Heart left ventricle (tissue), 16 donors: ENCODE measurements around the gene LHFPL3. TPM values are rescaled to one million over a fixed set of nuclear protein-coding genes. Genes with fewer than 3 reads are reported as not detected.

Experiments used
- ATAC-seq, 4 donors: fragments of 200-7000 bp; cut with Tn5 transposase; one replicate each; pipeline ENCODE4 v1.9.1; 2020 to 2022; ENCODE audit warnings: moderate library complexity in 4 of 4, mild to moderate bottlenecking in 3 of 4, moderate number of reproducible peaks in 1 of 4
- DNase-seq, 5 donors: peaks; one replicate each; pipeline ENCODE4 v3.0.0-alpha.2; 2020
- H3K27ac ChIP-seq, 12 donors: fragments of 200-600 bp; sonication (generic) in 4 of 12; one replicate each; pipeline versions ENCODE4 v1.5.0 to v1.8.0; 2016 to 2022; ENCODE audit warnings: mild to moderate bottlenecking in 2 of 12
- H3K27me3 ChIP-seq, 9 donors: fragments of 200-600 bp; sonication (generic) in 2 of 9; one replicate each; pipeline versions ENCODE4 v1.5.1 to v1.8.0; 2016 to 2022; ENCODE audit warnings: mild to moderate bottlenecking in 3 of 9
- H3K36me3 ChIP-seq, 9 donors: fragments of 200-600 bp; sonication (generic) in 2 of 9; one replicate each; pipeline versions ENCODE4 v1.5.0 to v1.8.0; 2018 to 2022; ENCODE audit warnings: mild to moderate bottlenecking in 2 of 9
- H3K4me1 ChIP-seq, 12 donors: fragments of 200-600 bp; sonication (generic) in 4 of 12; one replicate each; pipeline versions ENCODE4 v1.5.0 to v1.8.0; 2016 to 2022; ENCODE audit warnings: mild to moderate bottlenecking in 3 of 12
- H3K4me3 ChIP-seq, 12 donors: fragments of 200-600 bp; sonication (generic) in 4 of 12; one replicate each; pipeline versions ENCODE4 v1.5.0 to v1.8.0; 2017 to 2022; ENCODE audit warnings: mild to moderate bottlenecking in 9 of 12, moderate library complexity in 4 of 12
- H3K9me3 ChIP-seq, 12 donors: fragments of 200-600 bp; sonication (generic) in 4 of 12; one replicate each; pipeline versions ENCODE4 v1.5.0 to v1.8.0; 2016 to 2022; ENCODE audit warnings: mild to moderate bottlenecking in 1 of 12
- POLR2A ChIP-seq, 2 donors: fragments of 450-650 bp; IDR thresholded peaks; one replicate each; pipeline ENCODE4 v1.6.1; 2017; ENCODE audit warnings: antibody characterized with exemption in 2 of 2, mild to moderate bottlenecking in 2 of 2, moderate library complexity in 2 of 2
- WGBS, 4 donors: extraction: QIAGEN DNeasy Blood & Tissue Kit in 2 of 4; methylation state at CpG; one replicate each; pipeline versions ENCODE4 v1.1.5 to v1.1.7; 2013 to 2018; 5-methylcytosine and 5-hydroxymethylcytosine counted together
- intact Hi-C, 10 donors: fragments of 100-400 bp; cut with DNase I; formaldehyde crosslinking; loops; one replicate each; pipeline versions ENCODE4 v1.11.1 to v1.14.2; 2022
- polyA plus RNA-seq, 2 donors: library from polyadenylated mRNA; stranded (reverse); fragments of 200-250 nt; gene quantifications; one replicate each; pipeline ENCODE4 v1.2.3, GENCODE V29; 2013
- total RNA-seq, 9 donors: library from RNA; depleted of rRNA in 2 of 9; stranded (reverse); fragments of >200 nt in 2 of 9; fragmentation: NEBNext Ultra II Directional in 3 of 9; extraction: Animal tissue kit (Norgen Biotek cat#: 25700) in 3 of 9; gene quantifications; one replicate each; pipeline versions ENCODE4 v1.1.0 to v1.2.4, GENCODE V29; 2016 to 2023
- TF ChIP-seq, protein P1 (sequence below), 12 donors: fragments of 200-600 bp; sonication (generic) in 4 of 12; IDR thresholded peaks; one replicate each; pipeline versions ENCODE4 v1.5.0 to v1.8.0; 2018 to 2022; ENCODE audit warnings: antibody characterized with exemption in 12 of 12, mild to moderate bottlenecking in 5 of 12
- donor health status: ischemic (EF 13 %, LVEDD 7.1; RV severe dilation, severe dysfunction).
- donor health status: healthy with polysubstance abuse.
- donor health status: DM: no; HTN: yes; CAD: no.
- donor health status: DM: no; HTN: no; CAD: no.
- donor health status: ischemic (EF 25% LVEDD 6.9; RV normal size, moderate dysfunction).
- donor health status: ischemic (EF 25% LVEDD 5.7; RV mildly dilated, moderate dysfunction).
- donor health status: healthy.
- donor health status: DM: yes; HTN: yes; CAD: no.
- donor health status: ischemic (EF 35%, LVEDD 5.7; RV mildly dilated, moderate dysfunction).
- donor health status: nonischemic (EF 11% LVEDD 7.7; RV severe dilation, severe dysfunction).
- donor health status: DM: yes; HTN: yes; CAD: no.
- donor health status: PGD.
- donor health status: ischemic (EF 29% LVEDD 5.4; RV normal size, mild dysfunction).
- donor health status: nonischemic (EF 23%, LVEDD 6.1; RV moderate dilation, normal function).

LHFPL3 gene
- total and polyA plus RNA-seq, 11 donors, result not detected

- Histone ChIP-seq H3K27ac (no peak overlapping the region), H3K36me3 (no peaks in the 10 kb centered on the region), H3K4me3 (no peak overlapping the region), H3K4me1 (no peaks in the 10 kb centered on the region), H3K27me3 (peaks cover 0 to 2% (median 0%) of the 10 kb centered on the region in 9 donors), H3K9me3 (peaks cover 0 to 4% (median 0%) of the 10 kb centered on the region in 12 donors)
- WGBS, 4 donors, result 28 to 45% (median 38%) methylated on average over 4 of the region's 4 CpGs
- no peak for ATAC-seq
- DNase-seq, result no peak
- TF ChIP-seq, protein P1, sequence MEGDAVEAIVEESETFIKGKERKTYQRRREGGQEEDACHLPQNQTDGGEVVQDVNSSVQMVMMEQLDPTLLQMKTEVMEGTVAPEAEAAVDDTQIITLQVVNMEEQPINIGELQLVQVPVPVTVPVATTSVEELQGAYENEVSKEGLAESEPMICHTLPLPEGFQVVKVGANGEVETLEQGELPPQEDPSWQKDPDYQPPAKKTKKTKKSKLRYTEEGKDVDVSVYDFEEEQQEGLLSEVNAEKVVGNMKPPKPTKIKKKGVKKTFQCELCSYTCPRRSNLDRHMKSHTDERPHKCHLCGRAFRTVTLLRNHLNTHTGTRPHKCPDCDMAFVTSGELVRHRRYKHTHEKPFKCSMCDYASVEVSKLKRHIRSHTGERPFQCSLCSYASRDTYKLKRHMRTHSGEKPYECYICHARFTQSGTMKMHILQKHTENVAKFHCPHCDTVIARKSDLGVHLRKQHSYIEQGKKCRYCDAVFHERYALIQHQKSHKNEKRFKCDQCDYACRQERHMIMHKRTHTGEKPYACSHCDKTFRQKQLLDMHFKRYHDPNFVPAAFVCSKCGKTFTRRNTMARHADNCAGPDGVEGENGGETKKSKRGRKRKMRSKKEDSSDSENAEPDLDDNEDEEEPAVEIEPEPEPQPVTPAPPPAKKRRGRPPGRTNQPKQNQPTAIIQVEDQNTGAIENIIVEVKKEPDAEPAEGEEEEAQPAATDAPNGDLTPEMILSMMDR (IDR thresholded peaks at IDR 0.05), result no peak
- no peak for TF ChIP-seq POLR2A (IDR thresholded peaks at IDR 0.05)
- intact Hi-C loops, result no loop called here
Observed at GRCh38 chr7:104767826-104768536, 439.6 kb downstream of the LHFPL3 start.

DNA sequence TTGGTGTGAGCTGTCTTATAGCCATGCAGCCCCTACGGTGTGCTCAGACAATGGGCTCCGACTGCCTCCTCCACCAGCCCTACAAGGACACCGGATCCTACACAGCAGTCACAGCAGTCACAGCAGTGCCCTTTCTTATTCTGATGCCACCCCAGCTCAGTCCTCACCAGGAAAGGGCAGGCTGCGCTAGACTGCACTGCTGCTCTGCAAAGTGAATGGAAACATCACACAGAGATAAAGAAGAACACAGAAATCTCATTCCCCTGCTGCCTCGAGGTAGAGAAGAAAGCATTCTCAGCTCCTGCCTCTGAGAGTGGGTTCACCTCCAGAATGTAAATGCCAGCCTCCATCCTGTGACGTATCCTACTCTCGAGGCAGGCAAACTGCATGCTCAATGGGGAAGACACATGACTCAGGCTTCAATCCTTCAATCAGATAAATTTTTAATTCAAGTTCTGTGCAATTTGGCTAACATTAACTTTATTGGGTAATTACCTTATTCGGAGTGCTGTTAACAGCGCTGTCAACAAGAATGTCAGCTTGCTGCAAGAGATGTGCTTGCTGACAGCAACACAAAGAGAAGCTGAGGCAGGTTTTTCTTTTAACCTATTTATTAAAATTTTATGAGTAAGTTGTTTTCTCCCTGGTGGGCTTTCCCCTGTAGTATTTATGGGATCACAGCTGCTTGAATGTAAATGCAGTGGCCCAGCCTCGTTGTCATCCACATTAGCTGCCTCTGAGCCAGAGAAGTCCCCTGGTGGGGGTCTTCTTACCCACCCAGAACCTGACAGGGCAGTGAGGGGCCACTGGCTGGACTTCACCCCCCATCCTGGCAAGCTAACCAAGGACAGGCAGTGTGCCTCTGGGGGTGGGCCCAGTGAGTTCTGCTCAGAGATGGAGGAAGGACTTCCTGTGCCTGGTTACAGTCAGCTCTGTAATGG is 444.3 kb downstream of the LHFPL3 start:
- Histone ChIP-seq H3K27ac (no peak overlapping the region), H3K36me3 (no peaks in the 10 kb centered on the region), H3K9me3 (peaks cover 0 to 4% (median 0%) of the 10 kb centered on the region in 12 donors), H3K27me3 (peaks cover 0 to 2% (median 0%) of the 10 kb centered on the region in 9 donors), H3K4me1 (no peaks in the 10 kb centered on the region), H3K4me3 (no peak overlapping the region)
- ATAC-seq (no peak), DNase-seq (peak in 1 of 5 donors; percentile 28)
- intact Hi-C loops, result no loop called here
- TF ChIP-seq, protein P1 (IDR thresholded peaks at IDR 0.05), result no peak
- no peak for TF ChIP-seq POLR2A (IDR thresholded peaks at IDR 0.05)
- 34 to 40% (median 35%) methylated on average over 10 of the region's 10 CpGs for WGBS, 4 donors

- TF ChIP-seq POLR2A (IDR thresholded peaks at IDR 0.05), result no peak
- TF ChIP-seq, protein P1 (IDR thresholded peaks at IDR 0.05), result no peak
- Histone ChIP-seq H3K4me1 (no peaks in the 10 kb centered on the region), H3K27me3 (peaks cover 0 to 2% (median 0%) of the 10 kb centered on the region in 9 donors), H3K36me3 (no peaks in the 10 kb centered on the region), H3K27ac (no peak overlapping the region), H3K4me3 (no peak overlapping the region), H3K9me3 (peaks cover 0 to 4% (median 0%) of the 10 kb centered on the region in 12 donors)
- no peak for DNase-seq
- WGBS, 4 donors, result 63 to 87% (median 84%) methylated on average over 5 of the region's 5 CpGs
- no peak for ATAC-seq
- intact Hi-C loops, result no loop called here
Observed at GRCh38 chr7:104773796-104774195, 445.4 kb downstream of the LHFPL3 start.

- peaks cover 0 to 2% (median 0%) of the 10 kb centered on the region in 9 donors for H3K27me3 ChIP-seq
- intact Hi-C loops, result no loop called here
- H3K4me3 ChIP-seq, result no peak overlapping the region
- H3K27ac ChIP-seq, result no peak overlapping the region
- no peaks in the 10 kb centered on the region for H3K9me3 ChIP-seq
- ATAC-seq (no peak), DNase-seq (no peak)
- TF ChIP-seq POLR2A (IDR thresholded peaks at IDR 0.05), result no peak
- TF ChIP-seq, protein P1 (IDR thresholded peaks at IDR 0.05), result no peak
- no peaks in the 10 kb centered on the region for H3K36me3 ChIP-seq
- H3K4me1 ChIP-seq, result no peaks in the 10 kb centered on the region
Observed at GRCh38 chr7:104775531-104775930, 447.1 kb downstream of the LHFPL3 start.
